Right lobe of liver (tissue), 6 donors: ENCODE results near the gene SRPRB. TPM values are rescaled to one million over a fixed set of nuclear protein-coding genes. Genes with fewer than 3 reads are reported as not detected.

Source experiments
- ATAC-seq, 4 donors: fragments of 200-7000 bp; cut with Tn5 transposase; one replicate each; pipeline ENCODE4 v1.9.1; 2020; ENCODE audit warnings: mild to moderate bottlenecking in 4 of 4, moderate library complexity in 4 of 4
- DNase-seq, 3 donors: peaks; one replicate each; pipeline ENCODE4 v3.0.0-alpha.2; 2020
- H3K27ac ChIP-seq, 3 donors: fragments of 200-600 bp; one replicate each; pipeline ENCODE4 v1.8.0; 2022
- H3K27me3 ChIP-seq, 2 donors: fragments of 200-600 bp; one replicate each; pipeline ENCODE4 v1.8.0; 2022
- H3K36me3 ChIP-seq, 4 donors: fragments of 200-600 bp; sonication (generic) in 1 of 4; one replicate each; pipeline versions ENCODE4 v1.5.1 to v1.8.0; 2017 to 2022; ENCODE audit warnings: control low read depth in 1 of 4
- H3K4me1 ChIP-seq, 4 donors: fragments of 200-600 bp; sonication (generic) in 1 of 4; one replicate each; pipeline versions ENCODE4 v1.5.1 to v1.8.0; 2017 to 2022; ENCODE audit warnings: control low read depth in 1 of 4
- H3K4me3 ChIP-seq, 3 donors: fragments of 200-600 bp; one replicate each; pipeline ENCODE4 v1.8.0; 2022
- H3K9me3 ChIP-seq, 4 donors: fragments of 200-600 bp; sonication (generic) in 1 of 4; one replicate each; pipeline versions ENCODE4 v1.5.1 to v1.8.0; 2017 to 2022; ENCODE audit warnings: control low read depth in 1 of 4
- CTCF ChIP-seq, 4 donors: fragments of 200-600 bp in 3 of 4; fragments of 450-650 bp in 1 of 4; IDR thresholded peaks; one replicate each; pipeline versions ENCODE4 v1.5.1 to v1.8.0; 2016 to 2022; ENCODE audit warnings: antibody characterized with exemption in 4 of 4, mild to moderate bottlenecking in 2 of 4
- POLR2A ChIP-seq: fragments of 450-650 bp; IDR thresholded peaks from one replicate; pipeline ENCODE4 v1.6.1; 2017; ENCODE audit warnings: antibody characterized with exemption, mild to moderate bottlenecking
- WGBS: methylation state at CpG from one replicate; pipeline ENCODE4 v1.1.6; 2018; ENCODE audit warnings: low coverage, low lambda C conversion rate; ENCODE audit not compliant: insufficient coverage; ENCODE audit errors: missing lambda C conversion rate; 5-methylcytosine and 5-hydroxymethylcytosine counted together
- intact Hi-C, 2 donors: fragments of 100-400 bp; cut with DNase I; formaldehyde crosslinking; loops; one replicate each; pipeline versions ENCODE4 v1.11.2 to v1.14.1; 2022
- total RNA-seq, 6 experiments: library from RNA; depleted of rRNA in 2 of 6; stranded (reverse); fragments of >200 nt in 2 of 6; fragmentation: NEBNext Ultra II Directional in 3 of 6; extraction: Animal tissue kit (Norgen Biotek cat#: 25700) in 3 of 6; gene quantifications; one replicate each; pipeline versions ENCODE4 v1.1.0 to v1.2.4, GENCODE V29; 2016 to 2023
- donor health status: DM: no; HTN: yes; CAD: no.
- donor health status: DM: no; HTN: no; CAD: no.
- donor health status: DM: no; HTN: no; CAD: no.
- donor health status: DM: no; HTN: yes; CAD: no.
- donor health status: DM: no; HTN: yes; CAD: no.

The SRPRB gene
- total RNA-seq, 6 experiments from 2014 or later = 48.1 to 78.5 (median 56.4) TPM

- DNase-seq = no peak
- H3K27ac ChIP-seq = no peak overlapping the region
- no peaks in the 10 kb centered on the region for H3K4me1 ChIP-seq
- ATAC-seq = no peak
- no peak for TF ChIP-seq POLR2A
- TF ChIP-seq CTCF (IDR thresholded peaks at IDR 0.05) = no peak
- WGBS = 74% methylated on average over 3 of the region's 3 CpGs
- H3K4me3 ChIP-seq = no peak overlapping the region
- intact Hi-C loops = no loop called here
- no peaks in the 10 kb centered on the region for H3K36me3 ChIP-seq
- H3K9me3 ChIP-seq = no peaks in the 10 kb centered on the region
- H3K27me3 ChIP-seq = no peaks in the 10 kb centered on the region
These were observed 24.5 kb downstream of the SRPRB start for GRCh38 chr3:133830071-133830470.

DNA sequence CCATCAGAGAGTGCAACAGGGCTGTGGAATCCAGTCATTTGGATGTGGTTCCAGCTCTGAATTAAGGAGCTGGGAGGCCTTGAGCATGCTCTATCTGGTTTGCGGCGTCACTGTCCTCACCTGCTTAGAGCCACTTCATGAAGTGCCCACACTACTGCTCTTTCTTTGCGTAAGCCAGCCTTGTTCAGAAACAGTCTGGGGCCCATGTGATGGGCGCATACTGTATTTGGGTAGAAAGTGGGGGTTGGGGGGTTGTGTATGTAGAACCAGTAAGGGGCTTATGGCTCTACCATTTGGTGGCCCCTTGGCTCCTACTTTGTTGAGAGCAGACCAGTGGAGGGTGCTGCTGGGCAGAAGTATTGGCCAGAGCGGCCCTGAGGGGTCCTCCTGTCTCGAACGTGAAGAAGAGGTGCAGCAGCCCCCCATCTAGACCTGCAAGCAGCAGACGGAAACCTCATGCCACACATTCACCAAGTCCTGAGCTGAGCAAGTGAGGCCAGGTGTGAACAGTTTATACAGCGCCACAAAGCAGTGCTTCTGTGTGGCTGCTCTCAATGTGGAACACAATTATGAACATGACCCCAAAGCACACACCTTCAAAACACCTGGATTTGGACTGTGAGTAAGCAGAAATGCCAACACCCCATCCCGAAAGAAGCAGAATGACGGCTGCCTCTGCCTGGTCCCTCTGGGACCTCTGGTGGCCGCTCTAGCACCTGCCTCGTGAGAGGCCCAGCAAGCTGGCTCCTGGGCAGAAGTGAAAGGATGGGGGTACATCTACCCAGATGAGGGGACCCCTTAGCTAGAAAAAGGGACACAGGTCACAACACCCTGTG lies 26.6 kb downstream of the SRPRB start:
- ATAC-seq = no peak
- intact Hi-C loops = no loop called here
- DNase-seq = no peak
- no peaks in the 10 kb centered on the region for H3K9me3 ChIP-seq
- H3K4me1 ChIP-seq = no peaks in the 10 kb centered on the region
- TF ChIP-seq CTCF (IDR thresholded peaks at IDR 0.05) = no peak
- no peak for TF ChIP-seq POLR2A
- WGBS = 68% methylated on average over 7 of the region's 13 CpGs
- no peaks in the 10 kb centered on the region for H3K36me3 ChIP-seq
- H3K27me3 ChIP-seq = no peaks in the 10 kb centered on the region
- H3K27ac ChIP-seq = no peak overlapping the region
- no peak overlapping the region for H3K4me3 ChIP-seq

DNA sequence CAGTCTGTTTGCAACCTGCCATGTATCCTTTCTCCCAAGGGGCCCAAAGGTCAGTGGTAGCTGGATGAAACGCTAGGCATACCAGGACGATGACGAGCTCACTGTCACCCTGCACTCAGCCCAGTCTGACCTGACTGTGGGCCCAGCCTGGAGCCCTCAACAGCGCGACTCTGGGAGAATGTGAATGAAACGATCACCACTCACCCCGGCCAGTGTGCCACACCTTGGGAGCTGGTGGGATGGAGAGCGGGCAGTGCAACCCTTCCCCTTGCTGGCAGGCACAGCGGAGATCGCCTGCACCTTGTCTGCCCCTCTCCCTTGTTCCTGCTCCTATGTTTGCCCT lies 27.2 kb downstream of the SRPRB start:
- whole genome bisulfite sequencing = no CpG with 5 or more reads among the region's 10 CpGs
- Histone ChIP-seq H3K27ac (no peak overlapping the region), H3K36me3 (no peaks in the 10 kb centered on the region), H3K9me3 (no peaks in the 10 kb centered on the region), H3K4me3 (no peak overlapping the region), H3K4me1 (no peaks in the 10 kb centered on the region), H3K27me3 (no peaks in the 10 kb centered on the region)
- intact Hi-C loops = no loop called here
- TF ChIP-seq CTCF (IDR thresholded peaks at IDR 0.05) (no peak), POLR2A (no peak)
- DNase-seq = no peak
- no peak for ATAC-seq

DNA sequence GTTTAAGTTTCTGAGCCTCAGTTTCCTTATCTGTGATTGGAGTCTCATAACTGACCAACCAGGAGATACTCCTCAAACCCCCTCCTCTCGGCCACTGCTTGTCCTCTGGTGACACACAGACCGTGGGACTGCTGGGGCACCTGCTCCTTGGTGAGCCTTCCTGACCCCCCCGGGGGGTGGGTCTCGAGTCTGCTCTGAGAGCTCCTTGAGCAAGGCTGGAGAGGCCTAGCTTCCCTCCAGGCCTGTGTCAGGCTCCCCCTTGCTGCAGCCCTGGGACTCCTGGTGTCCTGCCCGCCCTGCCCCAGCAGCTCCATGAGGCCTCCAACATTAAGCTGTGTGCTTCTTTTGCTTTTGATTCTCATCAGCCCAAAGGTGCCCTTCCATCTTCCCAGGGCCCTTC lies 27.7 kb downstream of the SRPRB start:
- Histone ChIP-seq H3K4me3 (no peak overlapping the region), H3K9me3 (no peaks in the 10 kb centered on the region), H3K27ac (no peak overlapping the region), H3K27me3 (no peaks in the 10 kb centered on the region), H3K4me1 (no peaks in the 10 kb centered on the region), H3K36me3 (no peaks in the 10 kb centered on the region)
- ATAC-seq = no peak
- intact Hi-C loops = no loop called here
- TF ChIP-seq POLR2A (no peak), CTCF (IDR thresholded peaks at IDR 0.05) (no peak)
- 87% methylated on average over 3 of the region's 5 CpGs for WGBS
- no peak for DNase-seq
